DOHH2 (cell line): ENCODE measurements around the gene S100G.

Source experiments
- EZH2phosphoT487 ChIP-seq: fragments of 200-600 bp; sonication (generic); IDR thresholded peaks from 2 replicates; pipeline ENCODE4 v1.6.1; 2017; ENCODE audit warnings: borderline replicate concordance, mild to moderate bottlenecking, antibody characterized with exemption, low read length, moderate library complexity, mixed read lengths
- TF ChIP-seq, protein P1 (sequence below): fragments of 200-600 bp; sonication (generic); IDR thresholded peaks from one replicate; pipeline ENCODE4 v1.5.1; 2014; ENCODE audit warnings: antibody characterized with exemption, mild to moderate bottlenecking, low read depth, low read length; ENCODE audit not compliant: poor library complexity, severe bottlenecking

DNA sequence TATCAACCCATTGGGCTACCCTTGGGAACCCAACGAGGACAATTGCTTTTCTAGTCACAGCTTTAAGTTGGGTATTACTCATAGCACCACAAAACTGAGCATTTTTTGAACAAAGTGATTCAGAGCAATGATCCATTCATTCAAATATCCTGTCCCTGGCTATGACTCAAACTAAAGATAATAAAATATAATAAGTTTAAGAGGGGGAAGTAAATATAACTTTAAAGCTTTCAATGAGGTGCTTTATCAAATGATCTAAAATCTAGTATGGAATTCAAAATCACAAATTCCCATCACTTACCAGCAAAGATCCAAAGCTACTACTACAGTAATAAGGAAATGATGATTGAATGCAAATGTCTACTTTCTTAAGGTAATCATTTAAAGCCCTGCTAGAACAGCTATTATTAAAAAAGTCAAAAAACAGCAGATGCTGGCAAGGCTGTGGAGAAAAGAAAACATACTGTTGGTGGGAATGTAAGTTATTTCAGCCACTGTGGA lies 39.8 kb upstream of the S100G start:
- TF ChIP-seq, protein P1, sequence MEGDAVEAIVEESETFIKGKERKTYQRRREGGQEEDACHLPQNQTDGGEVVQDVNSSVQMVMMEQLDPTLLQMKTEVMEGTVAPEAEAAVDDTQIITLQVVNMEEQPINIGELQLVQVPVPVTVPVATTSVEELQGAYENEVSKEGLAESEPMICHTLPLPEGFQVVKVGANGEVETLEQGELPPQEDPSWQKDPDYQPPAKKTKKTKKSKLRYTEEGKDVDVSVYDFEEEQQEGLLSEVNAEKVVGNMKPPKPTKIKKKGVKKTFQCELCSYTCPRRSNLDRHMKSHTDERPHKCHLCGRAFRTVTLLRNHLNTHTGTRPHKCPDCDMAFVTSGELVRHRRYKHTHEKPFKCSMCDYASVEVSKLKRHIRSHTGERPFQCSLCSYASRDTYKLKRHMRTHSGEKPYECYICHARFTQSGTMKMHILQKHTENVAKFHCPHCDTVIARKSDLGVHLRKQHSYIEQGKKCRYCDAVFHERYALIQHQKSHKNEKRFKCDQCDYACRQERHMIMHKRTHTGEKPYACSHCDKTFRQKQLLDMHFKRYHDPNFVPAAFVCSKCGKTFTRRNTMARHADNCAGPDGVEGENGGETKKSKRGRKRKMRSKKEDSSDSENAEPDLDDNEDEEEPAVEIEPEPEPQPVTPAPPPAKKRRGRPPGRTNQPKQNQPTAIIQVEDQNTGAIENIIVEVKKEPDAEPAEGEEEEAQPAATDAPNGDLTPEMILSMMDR, result no peak
- no peak for TF ChIP-seq EZH2phosphoT487
